Measurements from ENCODE around the gene VPS54. TPM values are rescaled to one million over a fixed set of nuclear protein-coding genes. Genes with fewer than 3 reads are reported as not detected.

The VPS54 gene
- total RNA-seq, 1 experiment from 2014 or later, result 14.6 TPM

DNA sequence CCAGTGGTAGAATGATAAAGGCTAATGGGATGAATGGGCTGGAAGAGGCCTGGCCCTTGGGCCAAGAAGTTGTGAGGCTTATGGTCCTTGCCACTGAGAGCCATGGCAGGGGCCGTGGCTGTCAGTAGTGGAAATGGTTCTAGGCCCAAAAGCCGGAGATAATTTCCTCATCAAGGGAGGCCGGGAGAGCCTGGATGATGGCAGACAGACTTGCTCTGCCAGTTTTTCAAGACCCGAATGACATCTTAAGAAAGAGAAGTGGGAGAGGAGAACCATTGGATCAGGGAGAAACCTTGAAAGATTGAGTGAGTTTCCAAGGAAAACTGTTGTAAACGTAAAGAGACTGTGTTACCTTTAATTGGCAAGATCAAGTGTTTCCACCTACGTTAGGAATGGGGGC is 46.3 kb upstream of the VPS54 start:
- CTCF ChIA-PET, result interaction anchor here (0.7 to 2.3 kb wide), 2 partner anchors 16 to 185 kb away, joined by 3 to 9 read pairs; no protein-coding TSS in a partner anchor
- Mint-ChIP-seq H3K27ac (peak overlapping the region; percentile 72; the same call in 1 of the 2 replicates), H3K4me3 (no peak overlapping the region), H3K4me1 (peaks cover 45% of the 10 kb centered on the region), H3K9me3 (no peaks in the 10 kb centered on the region), H3K36me3 (no peaks in the 10 kb centered on the region), H3K27me3 (ENCODE audit: low read depth) (no peaks in the 10 kb centered on the region)
- DNase-seq (ENCODE audit: low spot score) (no peak), ATAC-seq (no peak)
- TF ChIP-seq ELF4 (CRISPR knock-in tag; IDR thresholded peaks at IDR 0.05; ENCODE audit: low read depth), result no peak
- TF ChIP-seq ZNF425 (CRISPR knock-in tag; conservative IDR thresholded peaks at IDR 0.05), result no peak
- POLR2A ChIA-PET, result no interaction called here

- Mint-ChIP-seq H3K27ac (peak overlapping the region; percentile 46; the same call in 1 of the 2 replicates), H3K4me3 (no peak overlapping the region), H3K9me3 (no peaks in the 10 kb centered on the region), H3K36me3 (no peaks in the 10 kb centered on the region), H3K4me1 (peaks cover 45% of the 10 kb centered on the region), H3K27me3 (ENCODE audit: low read depth) (no peaks in the 10 kb centered on the region)
- ChIA-PET CTCF (interaction anchor here (1.3 to 2.3 kb wide), 2 partner anchors 14 to 424 kb away, joined by 3 to 9 read pairs; no protein-coding TSS in a partner anchor), POLR2A (no interaction called here)
- DNase-seq (ENCODE audit: low spot score) (no peak), ATAC-seq (peak; percentile 65)
- TF ChIP-seq GABPB1 (CRISPR knock-in tag; IDR thresholded peaks at IDR 0.05), result no peak
- TF ChIP-seq, protein P1, sequence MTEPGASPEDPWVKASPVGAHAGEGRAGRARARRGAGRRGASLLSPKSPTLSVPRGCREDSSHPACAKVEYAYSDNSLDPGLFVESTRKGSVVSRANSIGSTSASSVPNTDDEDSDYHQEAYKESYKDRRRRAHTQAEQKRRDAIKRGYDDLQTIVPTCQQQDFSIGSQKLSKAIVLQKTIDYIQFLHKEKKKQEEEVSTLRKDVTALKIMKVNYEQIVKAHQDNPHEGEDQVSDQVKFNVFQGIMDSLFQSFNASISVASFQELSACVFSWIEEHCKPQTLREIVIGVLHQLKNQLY (CRISPR knock-in tag; IDR thresholded peaks at IDR 0.05), result no peak
- TF ChIP-seq SMAD4 (CRISPR knock-in tag; IDR thresholded peaks at IDR 0.05), result no peak
- TF ChIP-seq ZNF138 (CRISPR knock-in tag; conservative IDR thresholded peaks at IDR 0.05), result no peak
- no peak for TF ChIP-seq AR (CRISPR knock-in tag; IDR thresholded peaks at IDR 0.05)
- no peak for TF ChIP-seq AFF4 (CRISPR knock-in tag; IDR thresholded peaks at IDR 0.05; ENCODE audit: borderline replicate concordance)
- no peak for TF ChIP-seq ZBTB43 (CRISPR knock-in tag; IDR thresholded peaks at IDR 0.05)
- no peak for TF ChIP-seq E2F4 (CRISPR knock-in tag; IDR thresholded peaks at IDR 0.05; ENCODE audit: borderline replicate concordance, low read depth)
- no peak for TF ChIP-seq ATF1 (CRISPR knock-in tag; IDR thresholded peaks at IDR 0.05)
- TF ChIP-seq MYBL2 (CRISPR knock-in tag; IDR thresholded peaks at IDR 0.05), result no peak
- no peak for TF ChIP-seq OVOL2 (CRISPR knock-in tag; IDR thresholded peaks at IDR 0.05; ENCODE audit: borderline replicate concordance)
- no peak for TF ChIP-seq ZBTB21 (CRISPR knock-in tag; IDR thresholded peaks at IDR 0.05; ENCODE audit: borderline replicate concordance)
- TF ChIP-seq ZNF512 (CRISPR knock-in tag; IDR thresholded peaks at IDR 0.05; ENCODE audit: borderline replicate concordance), result no peak
These were observed 44.7 kb upstream of the VPS54 start for GRCh38 chr2:64063924-64064331.

All from WTC11 (cell line).